ENCODE results near the gene EXOC7.

GRCh38 chr17:76050538-76051467 is 52.8 kb downstream of the EXOC7 start:
- TF ChIP-seq, protein P1, sequence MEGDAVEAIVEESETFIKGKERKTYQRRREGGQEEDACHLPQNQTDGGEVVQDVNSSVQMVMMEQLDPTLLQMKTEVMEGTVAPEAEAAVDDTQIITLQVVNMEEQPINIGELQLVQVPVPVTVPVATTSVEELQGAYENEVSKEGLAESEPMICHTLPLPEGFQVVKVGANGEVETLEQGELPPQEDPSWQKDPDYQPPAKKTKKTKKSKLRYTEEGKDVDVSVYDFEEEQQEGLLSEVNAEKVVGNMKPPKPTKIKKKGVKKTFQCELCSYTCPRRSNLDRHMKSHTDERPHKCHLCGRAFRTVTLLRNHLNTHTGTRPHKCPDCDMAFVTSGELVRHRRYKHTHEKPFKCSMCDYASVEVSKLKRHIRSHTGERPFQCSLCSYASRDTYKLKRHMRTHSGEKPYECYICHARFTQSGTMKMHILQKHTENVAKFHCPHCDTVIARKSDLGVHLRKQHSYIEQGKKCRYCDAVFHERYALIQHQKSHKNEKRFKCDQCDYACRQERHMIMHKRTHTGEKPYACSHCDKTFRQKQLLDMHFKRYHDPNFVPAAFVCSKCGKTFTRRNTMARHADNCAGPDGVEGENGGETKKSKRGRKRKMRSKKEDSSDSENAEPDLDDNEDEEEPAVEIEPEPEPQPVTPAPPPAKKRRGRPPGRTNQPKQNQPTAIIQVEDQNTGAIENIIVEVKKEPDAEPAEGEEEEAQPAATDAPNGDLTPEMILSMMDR (IDR thresholded peaks at IDR 0.05 in 8 of 11, conservative IDR thresholded peaks at IDR 0.05 in 3 of 11): no peak
- TF ChIP-seq POLR2A (IDR thresholded peaks at IDR 0.05) (no peak), POLR2AphosphoS5 (IDR thresholded peaks at IDR 0.05) (no peak)
